Measurements from ENCODE around the gene COL9A1. TPM values are rescaled to one million over a fixed set of nuclear protein-coding genes. Genes with fewer than 3 reads are reported as not detected.

Gene COL9A1
- total RNA-seq, 1 experiment from 2014 or later = not detected

GRCh38 chr6:70241031-70241430, 61.9 kb downstream of the COL9A1 start:
- no TSS peak for BruUV-seq (replicated peaks)
- ChIA-PET POLR2A (no interaction called here), CTCF (no interaction called here), RAD21 (ENCODE audit: low non-redundant PET in 1 of 2, low total read pairs in 2 of 2, uncharacterized antibody in 2 of 2, unreplicated experiment in 2 of 2) (no interaction called here)
- H3K79me2 ChIP-seq (ENCODE audit: insufficient read depth, low read length) = no peaks in the 10 kb centered on the region
- H3K36me3 ChIP-seq (ENCODE audit: control insufficient read depth in 1 of 2, insufficient read depth in 2 of 2, low read length in 2 of 2) = no peaks in the 10 kb centered on the region
- no peak for ATAC-seq
- no peak overlapping the region for H3K27ac ChIP-seq (ENCODE audit: low read depth, low read length)
- no peak for DNase-seq (ENCODE audit: low read depth, low spot score)
- TF ChIP-seq ZBTB33 (IDR thresholded peaks at IDR 0.05; ENCODE audit: extremely low read depth, insufficient replicate concordance, low read length) = no peak
- no peak for TF ChIP-seq SRF (IDR thresholded peaks at IDR 0.05; ENCODE audit: low read depth)
- TF ChIP-seq EZH2 (IDR thresholded peaks at IDR 0.05) = no peak
- TF ChIP-seq JUND (IDR thresholded peaks at IDR 0.05) = no peak
- TF ChIP-seq CEBPB (IDR thresholded peaks at IDR 0.05; ENCODE audit: low read depth) = no peak
- no peak for TF ChIP-seq ATF3 (IDR thresholded peaks at IDR 0.05)
- no peak for TF ChIP-seq REST (IDR thresholded peaks at IDR 0.05; ENCODE audit: low read depth)
- TF ChIP-seq MAX (IDR thresholded peaks at IDR 0.05) = no peak
- no peak for TF ChIP-seq YY1 (IDR thresholded peaks at IDR 0.05; ENCODE audit: extremely low read depth, insufficient replicate concordance, low read depth, low read length)
- TF ChIP-seq TCF7L2 (IDR thresholded peaks at IDR 0.05; ENCODE audit: borderline replicate concordance, extremely low read depth, insufficient read depth, insufficient read length) = no peak
- no peak for TF ChIP-seq POLR2A (IDR thresholded peaks at IDR 0.05; ENCODE audit: borderline replicate concordance, extremely low read depth, insufficient read depth, insufficient read length)
- TF ChIP-seq ELF1 (IDR thresholded peaks at IDR 0.05; ENCODE audit: borderline replicate concordance, low read depth) = no peak
- TF ChIP-seq EZH2phosphoT487 (IDR thresholded peaks at IDR 0.05; ENCODE audit: borderline replicate concordance) = no peak
- TF ChIP-seq ZFX (IDR thresholded peaks at IDR 0.05) = no peak
- no peak for TF ChIP-seq POLR2AphosphoS5 (IDR thresholded peaks at IDR 0.05; ENCODE audit: low read depth, low read length)
- TF ChIP-seq FOSL1 (IDR thresholded peaks at IDR 0.05; ENCODE audit: low read depth) = no peak
- TF ChIP-seq SP1 (IDR thresholded peaks at IDR 0.05; ENCODE audit: low read depth) = no peak
- no peak for TF ChIP-seq SIN3A (IDR thresholded peaks at IDR 0.05; ENCODE audit: low read depth)
- TF ChIP-seq RAD21 (IDR thresholded peaks at IDR 0.05; ENCODE audit: low read depth) = no peak
- no peak for TF ChIP-seq ZNF274 (IDR thresholded peaks at IDR 0.05; ENCODE audit: low read depth, low read length)
- no peak overlapping the region for H3K4me3 ChIP-seq (replicated peaks in 1 of 2; ENCODE audit: low read depth in 1 of 2, low read length in 2 of 2)
- peaks cover 41% of the 10 kb centered on the region for H3K27me3 ChIP-seq (ENCODE audit: insufficient read depth, low read length)
- H3K9me2 ChIP-seq (ENCODE audit: insufficient read depth) = no peaks in the 10 kb centered on the region
- intact Hi-C loops (cut with micrococcal nuclease) = no loop called here
- H3K4me2 ChIP-seq (ENCODE audit: low read length) = no peak overlapping the region
- H4K20me1 ChIP-seq (ENCODE audit: insufficient read depth) = no peaks in the 10 kb centered on the region
- H3K9me3 ChIP-seq (ENCODE audit: control insufficient read depth in 1 of 2, insufficient read depth in 1 of 2, low read depth in 1 of 2, low read length in 2 of 2) = no peaks in the 10 kb centered on the region
- no peak overlapping the region for H3K9ac ChIP-seq (ENCODE audit: low read length)
- H3K4me1 ChIP-seq (ENCODE audit: control insufficient read depth in 1 of 2, insufficient read depth in 2 of 2, low read length in 2 of 2) = no peaks in the 10 kb centered on the region
- no peak overlapping the region for H2AFZ ChIP-seq (ENCODE audit: low read depth, low read length, poor library complexity, severe bottlenecking)

Measured in HCT116 (cell line).